Common myeloid progenitor, CD34-positive (primary cell): ENCODE data around the gene IPO11.
"Not testable (repeated sequence)": the region's sequence is repeated elsewhere in the genome, so short reads cannot be mapped to it uniquely, and the experiment has no call there.

ENCODE experiments used
- CTCF ChIA-PET: fragments of 350-600 bp; sonication (Branson Sonifier 250); formaldehyde crosslinking; loops from one replicate; lab custom pipeline; 2021; ENCODE audit warnings: antibody characterized with exemption; lab: Charles Lee
- POLR2A ChIA-PET: fragments of 350-600 bp; sonication (Branson Sonifier 250); formaldehyde crosslinking; loops from one replicate; lab custom pipeline; 2021; ENCODE audit warnings: antibody characterized with exemption; lab: Charles Lee
- DNase-seq, 3 donors: peaks; one replicate each; pipeline versions ENCODE4 v3.0.0 to v3.0.0-alpha.2; 2013
- H3K27ac ChIP-seq, 2 experiments: 1 replicate in 1 of 2; 2 replicates in 1 of 2; pipeline ENCODE4 v1.7.0; 2013; ENCODE audit warnings: inconsistent platforms in 2 of 2, low read length in 2 of 2, mild to moderate bottlenecking in 2 of 2, low read depth in 1 of 2, moderate library complexity in 1 of 2; ENCODE audit not compliant: severe bottlenecking in 2 of 2, insufficient read depth in 1 of 2, poor library complexity in 1 of 2
- H3K27me3 ChIP-seq, 5 experiments: replicated peaks in 2 of 5; 1 replicate in 3 of 5; 2 replicates in 2 of 5; pipeline versions ENCODE4 v1.6.1 to v1.7.0; 2013; ENCODE audit warnings: low read length in 4 of 5, mild to moderate bottlenecking in 2 of 5, moderate library complexity in 2 of 5, inconsistent platforms in 1 of 5; ENCODE audit not compliant: insufficient read depth in 5 of 5, control insufficient read depth in 4 of 5
- H3K36me3 ChIP-seq, 4 experiments: 1 replicate in 2 of 4; 2 replicates in 2 of 4; pipeline versions ENCODE4 v1.6.1 to v1.7.0; 2013; ENCODE audit warnings: low read length in 3 of 4, control low read depth in 1 of 4, mild to moderate bottlenecking in 1 of 4; ENCODE audit not compliant: control insufficient read depth in 4 of 4, insufficient read depth in 4 of 4
- H3K4me1 ChIP-seq, 4 experiments: 1 replicate in 3 of 4; 2 replicates in 1 of 4; pipeline versions ENCODE4 v1.6.1 to v1.7.1; 2013; ENCODE audit warnings: low read length in 3 of 4, mild to moderate bottlenecking in 3 of 4, control low read depth in 1 of 4, inconsistent platforms in 1 of 4, moderate library complexity in 1 of 4; ENCODE audit not compliant: control insufficient read depth in 4 of 4, insufficient read depth in 4 of 4; ENCODE audit errors: control extremely low read depth in 1 of 4
- H3K4me3 ChIP-seq, 7 experiments: 1 replicate in 4 of 7; 2 replicates in 3 of 7; pipeline versions ENCODE4 v1.5.1 to v1.7.0; 2013; ENCODE audit warnings: mild to moderate bottlenecking in 7 of 7, low read length in 6 of 7, moderate library complexity in 6 of 7, inconsistent platforms in 2 of 7, low read depth in 2 of 7, control low read depth in 1 of 7; ENCODE audit not compliant: insufficient read depth in 4 of 7, control insufficient read depth in 1 of 7; ENCODE audit errors: extremely low read depth in 1 of 7
- H3K9me3 ChIP-seq, 5 experiments: 1 replicate in 4 of 5; 2 replicates in 1 of 5; pipeline versions ENCODE4 v1.6.1 to v1.7.1; 2013; ENCODE audit warnings: low read length in 4 of 5, mild to moderate bottlenecking in 2 of 5, inconsistent platforms in 1 of 5, low read depth in 1 of 5, moderate library complexity in 1 of 5; ENCODE audit not compliant: control insufficient read depth in 4 of 5, insufficient read depth in 2 of 5; ENCODE audit errors: control extremely low read depth in 1 of 5
- WGBS: methylation state at CpG from one replicate; pipeline ENCODE4 v1.1.5; 2013; ENCODE audit not compliant: insufficient coverage; 5-methylcytosine and 5-hydroxymethylcytosine counted together

Gene IPO11

GRCh38 chr5:62564101-62564500, 151.5 kb downstream of the IPO11 start:
- peak in 1 of 3 donors; percentile 40 for DNase-seq
- Histone ChIP-seq H3K4me3 (no peak overlapping the region), H3K27ac (no peak overlapping the region), H3K9me3 (peaks cover 0 to 22% (median 6%) of the 10 kb centered on the region in 5 experiments), H3K4me1 (peaks cover 0 to 2% (median 0%) of the 10 kb centered on the region in 4 experiments), H3K27me3 (no peaks in the 10 kb centered on the region), H3K36me3 (peaks cover 3 to 30% (median 17%) of the 10 kb centered on the region in 4 experiments)
- WGBS = no CpG with 5 or more reads among the region's 2 CpGs
- POLR2A ChIA-PET = no interaction called here
- CTCF ChIA-PET = no interaction called here

- H3K4me3 ChIP-seq, H3K27ac ChIP-seq, H3K4me1 ChIP-seq, CTCF ChIA-PET, H3K27me3 ChIP-seq, DNase-seq: not testable (repeated sequence)
- Histone ChIP-seq H3K9me3 (peaks cover 0 to 22% (median 6%) of the 10 kb centered on the region in 5 experiments), H3K36me3 (peaks cover 3 to 24% (median 14%) of the 10 kb centered on the region in 4 experiments)
- WGBS = 84% methylated on average over 2 of the region's 3 CpGs
- POLR2A ChIA-PET = interaction anchor here (0.6 to 0.7 kb wide), 2 partner anchors 21 to 30 kb away, joined by 3 read pairs; no protein-coding TSS in a partner anchor
Measured at GRCh38 chr5:62565740-62566139, 153.2 kb downstream of the IPO11 start.

- POLR2A ChIA-PET = no interaction called here
- H3K36me3 ChIP-seq = peaks cover 3 to 20% (median 8%) of the 10 kb centered on the region in 4 experiments
- CTCF ChIA-PET = interaction anchor here (1.1 to 1.4 kb wide), 2 partner anchors 13 to 18 kb away, joined by 3 read pairs; no protein-coding TSS in a partner anchor
- 100% methylated on average over 1 of the region's 4 CpGs for WGBS
- H3K4me3 ChIP-seq = no peak overlapping the region
- H3K9me3 ChIP-seq = peaks cover 0 to 22% (median 6%) of the 10 kb centered on the region in 5 experiments
- peak in 2 of 3 donors; percentile 50 to 60 for DNase-seq
- H3K4me1 ChIP-seq = peaks cover 0 to 13% (median 2%) of the 10 kb centered on the region in 4 experiments
- H3K27ac ChIP-seq = no peak overlapping the region
- no peaks in the 10 kb centered on the region for H3K27me3 ChIP-seq
Measured at GRCh38 chr5:62568143-62568542, 155.6 kb downstream of the IPO11 start.

GRCh38 chr5:62568800-62569432, 156.4 kb downstream of the IPO11 start:
- ChIA-PET POLR2A (no interaction called here), CTCF (interaction anchor here (1.1 to 1.4 kb wide), 3 partner anchors 12 to 17 kb away, joined by 3 read pairs; no protein-coding TSS in a partner anchor)
- peaks cover 0 to 22% (median 6%) of the 10 kb centered on the region in 5 experiments for H3K9me3 ChIP-seq
- H3K4me1 ChIP-seq = peaks cover 0 to 19% (median 6%) of the 10 kb centered on the region in 4 experiments
- H3K27ac ChIP-seq = no peak overlapping the region
- no CpG with 5 or more reads among the region's 2 CpGs for WGBS
- H3K27me3 ChIP-seq = no peaks in the 10 kb centered on the region
- H3K36me3 ChIP-seq = peaks cover 3 to 20% (median 8%) of the 10 kb centered on the region in 4 experiments
- H3K4me3 ChIP-seq = no peak overlapping the region
- no peak for DNase-seq

GRCh38 chr5:62569470-62569869, 156.9 kb downstream of the IPO11 start:
- no peaks in the 10 kb centered on the region for H3K27me3 ChIP-seq
- peaks cover 0 to 22% (median 6%) of the 10 kb centered on the region in 5 experiments for H3K9me3 ChIP-seq
- peaks cover 3 to 20% (median 8%) of the 10 kb centered on the region in 4 experiments for H3K36me3 ChIP-seq
- ChIA-PET CTCF (interaction anchor here (1.4 kb wide), 2 partner anchors 11 to 13 kb away, joined by 3 read pairs; no protein-coding TSS in a partner anchor), POLR2A (no interaction called here)
- H3K27ac ChIP-seq = no peak overlapping the region
- DNase-seq = no peak
- WGBS = no CpG with 5 or more reads among the region's 1 CpG
- no peak overlapping the region for H3K4me3 ChIP-seq
- peaks cover 3 to 23% (median 8%) of the 10 kb centered on the region in 4 experiments for H3K4me1 ChIP-seq

GRCh38 chr5:62572918-62573514, 160.5 kb downstream of the IPO11 start:
- Histone ChIP-seq H3K27ac (peak overlapping the region; percentile 57 to 76), H3K9me3 (peaks cover 0 to 5% (median 2%) of the 10 kb centered on the region in 5 experiments), H3K27me3 (no peaks in the 10 kb centered on the region), H3K4me3 (peak overlapping the region in 5 of 7 experiments; percentile 32 to 77 (median 57)), H3K36me3 (peaks cover 0 to 6% (median 2%) of the 10 kb centered on the region in 4 experiments), H3K4me1 (peaks cover 15 to 58% (median 34%) of the 10 kb centered on the region in 4 experiments)
- ChIA-PET CTCF (interaction anchor here (1.1 to 1.4 kb wide), 3 partner anchors 9 to 18 kb away, joined by 3 read pairs; no protein-coding TSS in a partner anchor), POLR2A (no interaction called here)
- DNase-seq = peak in 2 of 3 donors; percentile 46 to 54
- WGBS = 0% methylated on average over 1 of the region's 9 CpGs
